ENCODE results near the gene DDX47. TPM values are rescaled to one million over a fixed set of nuclear protein-coding genes. Genes with fewer than 3 reads are reported as not detected.

The DDX47 gene
- total RNA-seq, 1 donor from 2014 or later = 26.7 TPM

- no peaks in the 10 kb centered on the region for H3K27me3 ChIP-seq (ENCODE audit: low read depth)
- peaks cover 78% of the 10 kb centered on the region for H3K36me3 ChIP-seq
- no peak overlapping the region for H3K27ac ChIP-seq (replicated peaks)
- no peak for DNase-seq
- no peaks in the 10 kb centered on the region for H3K9me3 ChIP-seq (replicated peaks)
- H3K4me3 ChIP-seq = no peak overlapping the region
- no peak for TF ChIP-seq CTCF (IDR thresholded peaks at IDR 0.05; ENCODE audit: borderline replicate concordance)
- intact Hi-C loops (cut with micrococcal nuclease) = no loop called here
- peaks cover 15% of the 10 kb centered on the region for H3K4me1 ChIP-seq
Measured at GRCh38 chr12:12823811-12824210, 10.7 kb downstream of the DDX47 start.

- DNase-seq = no peak
- Histone ChIP-seq H3K9me3 (replicated peaks) (no peaks in the 10 kb centered on the region), H3K4me1 (no peaks in the 10 kb centered on the region), H3K27me3 (ENCODE audit: low read depth) (no peaks in the 10 kb centered on the region), H3K27ac (replicated peaks) (no peak overlapping the region), H3K36me3 (peaks cover 31% of the 10 kb centered on the region), H3K4me3 (no peak overlapping the region)
- TF ChIP-seq CTCF (IDR thresholded peaks at IDR 0.05; ENCODE audit: borderline replicate concordance) = no peak
- intact Hi-C loops (cut with micrococcal nuclease) = no loop called here
Measured at GRCh38 chr12:12835378-12836146, 22.4 kb downstream of the DDX47 start.

GRCh38 chr12:12836571-12836970 is 23.4 kb downstream of the DDX47 start:
- Histone ChIP-seq H3K27me3 (ENCODE audit: low read depth) (no peaks in the 10 kb centered on the region), H3K27ac (replicated peaks) (no peak overlapping the region), H3K9me3 (replicated peaks) (no peaks in the 10 kb centered on the region), H3K4me3 (no peak overlapping the region), H3K36me3 (peaks cover 23% of the 10 kb centered on the region), H3K4me1 (no peaks in the 10 kb centered on the region)
- DNase-seq = no peak
- intact Hi-C loops (cut with micrococcal nuclease) = no loop called here
- no peak for TF ChIP-seq CTCF (IDR thresholded peaks at IDR 0.05; ENCODE audit: borderline replicate concordance)

- H3K4me3 ChIP-seq = no peak overlapping the region
- intact Hi-C loops (cut with micrococcal nuclease) = no loop called here
- H3K27me3 ChIP-seq (ENCODE audit: low read depth) = no peaks in the 10 kb centered on the region
- TF ChIP-seq CTCF (IDR thresholded peaks at IDR 0.05; ENCODE audit: borderline replicate concordance) = peak; percentile 59
- H3K36me3 ChIP-seq = peaks cover 19% of the 10 kb centered on the region
- no peak overlapping the region for H3K27ac ChIP-seq (replicated peaks)
- H3K4me1 ChIP-seq = no peaks in the 10 kb centered on the region
- no peak for DNase-seq
- no peaks in the 10 kb centered on the region for H3K9me3 ChIP-seq (replicated peaks)
Measured at GRCh38 chr12:12837025-12837812, 24.1 kb downstream of the DDX47 start.

- H3K4me3 ChIP-seq = no peak overlapping the region
- no peak overlapping the region for H3K27ac ChIP-seq (replicated peaks)
- DNase-seq = no peak
- no peaks in the 10 kb centered on the region for H3K27me3 ChIP-seq (ENCODE audit: low read depth)
- H3K9me3 ChIP-seq (replicated peaks) = no peaks in the 10 kb centered on the region
- intact Hi-C loops (cut with micrococcal nuclease) = no loop called here
- H3K36me3 ChIP-seq = peaks cover 13% of the 10 kb centered on the region
- no peaks in the 10 kb centered on the region for H3K4me1 ChIP-seq
- no peak for TF ChIP-seq CTCF (IDR thresholded peaks at IDR 0.05; ENCODE audit: borderline replicate concordance)
Measured at GRCh38 chr12:12837813-12838153, 24.6 kb downstream of the DDX47 start.
